Lung (tissue), 12 donors: Measurements from ENCODE around the gene SIGLEC11. TPM values are rescaled to one million over a fixed set of nuclear protein-coding genes. Genes with fewer than 3 reads are reported as not detected.

ENCODE experiments used
- ATAC-seq: fragments of 200-7000 bp; cut with Tn5 transposase; one replicate; pipeline ENCODE4 v1.9.1; 2020; ENCODE audit warnings: moderate number of reproducible peaks; ENCODE audit not compliant: insufficient read depth, low FRiP score
- DNase-seq, 3 donors: peaks; one replicate each; pipeline ENCODE4 v3.0.0-alpha.2; 2013 to 2017
- H3K27ac ChIP-seq, 2 donors: one replicate each; pipeline ENCODE4 v1.5.1; 2013; ENCODE audit warnings: mild to moderate bottlenecking in 2 of 2, moderate library complexity in 2 of 2, control low read depth in 1 of 2, inconsistent platforms in 1 of 2, low read depth in 1 of 2, low read length in 1 of 2
- H3K27me3 ChIP-seq, 3 donors: one replicate each; pipeline ENCODE4 v1.5.1; 2013; ENCODE audit warnings: low read length in 2 of 3; ENCODE audit not compliant: control insufficient read depth in 3 of 3, insufficient read depth in 3 of 3
- H3K36me3 ChIP-seq, 4 donors: one replicate each; pipeline ENCODE4 v1.5.1; 2013; ENCODE audit warnings: low read length in 4 of 4, mild to moderate bottlenecking in 1 of 4, moderate library complexity in 1 of 4; ENCODE audit not compliant: control insufficient read depth in 4 of 4, insufficient read depth in 4 of 4
- H3K4me1 ChIP-seq, 5 donors: one replicate each; pipeline ENCODE4 v1.5.1; 2013; ENCODE audit warnings: low read length in 5 of 5, mild to moderate bottlenecking in 2 of 5, moderate library complexity in 1 of 5; ENCODE audit not compliant: control insufficient read depth in 5 of 5, insufficient read depth in 5 of 5
- H3K4me3 ChIP-seq: one replicate; pipeline ENCODE4 v1.5.1; 2013; ENCODE audit warnings: mild to moderate bottlenecking, control low read depth, moderate library complexity
- H3K9ac ChIP-seq, 2 donors: one replicate each; pipeline ENCODE4 v1.5.1; 2013; ENCODE audit warnings: low read length in 2 of 2, control low read depth in 1 of 2; ENCODE audit not compliant: insufficient read depth in 1 of 2
- H3K9me3 ChIP-seq, 4 donors: one replicate each; pipeline ENCODE4 v1.5.1; 2013; ENCODE audit warnings: low read length in 3 of 4, mild to moderate bottlenecking in 1 of 4, moderate library complexity in 1 of 4; ENCODE audit not compliant: control insufficient read depth in 4 of 4, insufficient read depth in 3 of 4
- WGBS, 2 donors: extraction: QIAGEN DNeasy Blood & Tissue Kit; methylation state at CpG; one replicate each; pipeline ENCODE4 v1.1.7; 2013; 5-methylcytosine and 5-hydroxymethylcytosine counted together
- polyA plus RNA-seq, 2 donors: library from polyadenylated mRNA; stranded (reverse); fragments of 200-250 nt; gene quantifications; one replicate each; pipeline ENCODE4 v1.2.1, GENCODE V29; 2013
- total RNA-seq, 2 donors: library from RNA; depleted of rRNA in 1 of 2; stranded (reverse); fragments of >200 nt in 1 of 2; gene quantifications; one replicate each; pipeline ENCODE4 v1.2.1, GENCODE V29; 2014 to 2021
- TF ChIP-seq, protein P1 (sequence below): IDR thresholded peaks from 2 replicates; pipeline ENCODE4 v1.5.1; 2012; ENCODE audit warnings: mild to moderate bottlenecking; ENCODE audit errors: control extremely low read depth, extremely low read depth
- donor health status: control.
- donor health status: control.
- donor health status: Bipolar disorder and iron deficiency.
- donor health status: healthy.
- donor health status: DM: yes; HTN: yes; CAD: no.

Gene SIGLEC11
- total and polyA plus RNA-seq, 4 donors: 1.3 to 6.5 (median 3.2) TPM

DNA sequence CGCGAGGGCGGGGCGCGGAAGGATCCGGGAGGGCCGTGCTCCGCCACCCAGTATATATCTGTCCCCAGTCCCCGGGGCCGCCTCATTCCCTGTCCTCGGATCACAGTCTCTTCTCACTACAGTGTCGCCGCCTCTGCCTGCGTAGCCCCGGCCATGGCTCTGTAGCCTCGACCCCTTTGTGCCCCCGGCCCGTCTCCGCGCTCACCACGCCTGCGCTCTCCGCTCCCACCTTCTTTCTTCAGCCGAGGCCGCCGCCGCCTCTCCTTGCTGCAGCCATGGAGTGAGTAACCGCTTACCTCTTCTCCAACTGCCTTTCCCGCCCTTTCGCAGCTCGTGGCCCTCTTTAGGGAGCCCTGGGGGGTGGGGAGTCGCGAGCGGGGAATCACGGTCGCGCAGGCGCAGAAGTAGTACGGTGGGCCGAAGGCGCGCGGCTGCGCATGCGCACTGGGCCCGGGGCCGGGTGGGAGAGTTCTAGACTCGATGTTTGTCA, 31.8 kb downstream of the SIGLEC11 start, which contains the start of the genes ATF5 and NUP62:
TSS of gene ATF5 (plus strand) at position 85 of the 490 bp plus-strand sequence. CDS start 1,646 bp downstream, outside the sequence.
TSS of gene NUP62 (minus strand) at position 384 of the 490 bp plus-strand sequence. CDS start 19,697 bp downstream, outside the sequence.
- 1% methylated on average over 38 to 48 of the region's 48 CpGs for WGBS, 2 donors
- Histone ChIP-seq H3K27me3 (no peaks in the 10 kb centered on the region), H3K4me1 (peaks cover 0 to 16% (median 11%) of the 10 kb centered on the region in 5 donors), H3K9me3 (no peaks in the 10 kb centered on the region), H3K9ac (peak within 1 kb of the TSS; percentile 33 to 82), H3K4me3 (peak within 1 kb of the TSS; percentile 93), H3K36me3 (peaks cover 0 to 25% (median 14%) of the 10 kb centered on the region in 4 donors), H3K27ac (peak within 1 kb of the TSS; percentile 88 to 90)
- TF ChIP-seq, protein P1, sequence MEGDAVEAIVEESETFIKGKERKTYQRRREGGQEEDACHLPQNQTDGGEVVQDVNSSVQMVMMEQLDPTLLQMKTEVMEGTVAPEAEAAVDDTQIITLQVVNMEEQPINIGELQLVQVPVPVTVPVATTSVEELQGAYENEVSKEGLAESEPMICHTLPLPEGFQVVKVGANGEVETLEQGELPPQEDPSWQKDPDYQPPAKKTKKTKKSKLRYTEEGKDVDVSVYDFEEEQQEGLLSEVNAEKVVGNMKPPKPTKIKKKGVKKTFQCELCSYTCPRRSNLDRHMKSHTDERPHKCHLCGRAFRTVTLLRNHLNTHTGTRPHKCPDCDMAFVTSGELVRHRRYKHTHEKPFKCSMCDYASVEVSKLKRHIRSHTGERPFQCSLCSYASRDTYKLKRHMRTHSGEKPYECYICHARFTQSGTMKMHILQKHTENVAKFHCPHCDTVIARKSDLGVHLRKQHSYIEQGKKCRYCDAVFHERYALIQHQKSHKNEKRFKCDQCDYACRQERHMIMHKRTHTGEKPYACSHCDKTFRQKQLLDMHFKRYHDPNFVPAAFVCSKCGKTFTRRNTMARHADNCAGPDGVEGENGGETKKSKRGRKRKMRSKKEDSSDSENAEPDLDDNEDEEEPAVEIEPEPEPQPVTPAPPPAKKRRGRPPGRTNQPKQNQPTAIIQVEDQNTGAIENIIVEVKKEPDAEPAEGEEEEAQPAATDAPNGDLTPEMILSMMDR: no peak
- ATAC-seq: peak; percentile 67
- peak in 2 of 3 donors; percentile 67 to 94 for DNase-seq

DNA sequence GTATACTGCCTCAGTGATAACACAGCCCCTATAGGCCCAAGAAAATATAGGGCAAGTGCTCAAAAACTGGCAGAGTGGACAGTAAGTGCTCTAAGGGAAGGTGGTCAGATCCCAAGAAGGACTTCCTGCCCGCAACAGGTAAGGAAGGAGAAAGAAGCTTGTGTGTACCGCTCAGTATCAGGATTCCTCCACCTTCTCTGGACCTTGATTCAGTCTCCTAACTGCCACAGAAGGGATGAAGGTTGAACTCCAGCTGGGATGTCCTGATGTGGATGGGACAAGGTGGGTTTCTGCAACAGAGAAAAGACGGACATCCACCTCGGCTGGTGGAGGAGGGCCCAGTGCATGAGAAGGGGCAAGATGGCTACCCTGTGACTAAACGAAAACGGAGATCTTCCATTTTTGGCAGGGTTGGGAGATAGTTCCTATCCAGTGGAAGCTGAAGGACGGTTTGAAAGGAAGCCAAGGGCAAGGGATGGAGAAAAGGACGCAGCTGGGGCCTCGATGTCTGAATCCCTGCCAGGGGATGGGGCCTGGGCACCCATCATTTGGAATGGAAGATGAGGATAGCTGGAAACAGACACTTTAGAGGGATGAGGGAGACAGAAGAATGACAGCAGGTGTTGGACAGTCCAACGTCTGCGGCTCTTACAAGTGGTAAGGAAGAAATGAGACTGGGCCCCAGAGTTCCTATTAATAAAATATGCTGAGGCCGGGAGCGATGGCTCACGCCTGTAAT, 33.3 kb downstream of the SIGLEC11 start:
- Histone ChIP-seq H3K27ac (no peak overlapping the region), H3K4me3 (no peak overlapping the region), H3K9me3 (no peaks in the 10 kb centered on the region), H3K36me3 (peaks cover 3 to 30% (median 25%) of the 10 kb centered on the region in 4 donors), H3K9ac (peak overlapping the region; percentile 8 to 75), H3K27me3 (no peaks in the 10 kb centered on the region), H3K4me1 (peaks cover 0 to 16% (median 11%) of the 10 kb centered on the region in 5 donors)
- TF ChIP-seq, protein P1: no peak
- 80 to 84% methylated on average over 14 of the region's 14 CpGs for WGBS, 2 donors
- ATAC-seq: no peak
- no peak for DNase-seq

DNA sequence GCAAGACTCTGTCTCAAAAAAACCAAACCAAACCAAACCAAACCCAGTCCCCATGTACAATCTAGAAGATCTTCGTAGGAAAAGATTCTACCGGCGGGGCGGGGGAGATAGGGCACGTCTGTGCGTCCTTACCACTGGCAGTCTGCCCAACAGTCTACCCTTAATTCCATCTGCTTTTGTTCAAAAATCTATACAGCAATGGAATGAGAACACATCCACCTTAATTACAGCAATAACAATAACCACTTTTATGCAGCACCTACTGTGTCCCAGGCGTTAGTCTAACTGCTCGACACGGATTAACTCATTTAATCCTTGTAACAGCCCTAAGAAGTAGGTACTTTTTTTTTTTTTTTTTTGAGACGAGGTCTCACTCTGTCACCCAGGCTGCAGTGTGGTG, 34.5 kb downstream of the SIGLEC11 start:
- 94% methylated on average over 10 of the region's 10 CpGs for WGBS, 2 donors
- no peak overlapping the region for H3K4me3 ChIP-seq
- H3K9me3 ChIP-seq: no peaks in the 10 kb centered on the region
- H3K27me3 ChIP-seq: no peaks in the 10 kb centered on the region
- H3K4me1 ChIP-seq: peaks cover 0 to 16% (median 11%) of the 10 kb centered on the region in 5 donors
- ATAC-seq: no peak
- no peak overlapping the region for H3K9ac ChIP-seq
- DNase-seq: no peak
- H3K27ac ChIP-seq: no peak overlapping the region
- H3K36me3 ChIP-seq: peaks cover 4 to 38% (median 29%) of the 10 kb centered on the region in 4 donors
- TF ChIP-seq, protein P1: no peak
